Esophagus mucosa (tissue), 1 donor: Measurements from ENCODE around the gene GAB2. TPM values are rescaled to one million over a fixed set of nuclear protein-coding genes. Genes with fewer than 3 reads are reported as not detected.
"Not testable (repeated sequence)": the region's sequence is repeated elsewhere in the genome, so short reads cannot be mapped to it uniquely, and the experiment has no call there.

Experiments
- ATAC-seq: fragments of 200-7000 bp; cut with Tn5 transposase; one replicate; pipeline ENCODE4 v1.9.1; 2020
- total RNA-seq: library from RNA; stranded (reverse); gene quantifications from one replicate; pipeline ENCODE4 v1.2.4, GENCODE V29; 2023
- donor health status: DM: yes; HTN: yes; CAD: no.

Gene GAB2
- total RNA-seq, 1 donor from 2014 or later, result 10.8 TPM

GRCh38 chr11:78176605-78177141, 240.9 kb downstream of the GAB2 start:
- ATAC-seq, result no peak

GRCh38 chr11:78175862-78176261, 241.8 kb downstream of the GAB2 start:
- ATAC-seq, result not testable (repeated sequence)

GRCh38 chr11:78171951-78172350, 245.7 kb downstream of the GAB2 start:
- no peak for ATAC-seq

GRCh38 chr11:78170874-78171549, 246.6 kb downstream of the GAB2 start:
- ATAC-seq, result no peak

DNA sequence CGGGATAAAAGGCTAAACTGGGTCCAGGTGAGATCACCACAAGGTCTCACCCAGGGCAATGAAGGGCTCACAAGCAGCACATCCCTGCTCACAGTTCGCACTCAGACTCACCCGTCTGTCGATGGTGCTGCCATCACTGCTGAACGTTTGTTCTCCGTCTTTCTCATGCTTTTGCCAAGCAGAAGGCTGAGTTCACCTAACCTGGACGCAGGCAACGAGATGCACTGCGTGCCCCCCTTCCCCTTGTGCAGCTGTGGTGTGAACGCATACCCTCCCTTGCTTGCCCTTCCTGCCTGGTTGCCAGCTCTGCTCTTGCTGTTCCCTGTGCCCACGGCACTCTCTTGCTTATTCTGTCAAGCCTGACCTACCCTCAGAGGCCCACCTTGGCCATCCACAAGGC, 247.2 kb downstream of the GAB2 start:
- no peak for ATAC-seq

- ATAC-seq, result peak; percentile 51
Observed at GRCh38 chr11:78168539-78169477, 248.8 kb downstream of the GAB2 start.

GRCh38 chr11:78166855-78167469, 250.7 kb downstream of the GAB2 start:
- no peak for ATAC-seq

Other genes starting within 250 kb of the GAB2 start
- 8.4 TPM for gene KCTD21, start 229.2 kb downstream of the GAB2 start, total RNA-seq
- gene USP35, start 228.9 kb downstream of the GAB2 start, total RNA-seq, result 3.5 TPM
- gene NARS2, start 157.0 kb upstream of the GAB2 start, total RNA-seq, result 10.4 TPM